Measurements from ENCODE around the gene ZNF611.
"Not testable (repeated sequence)": the region's sequence is repeated elsewhere in the genome, so short reads cannot be mapped to it uniquely, and the experiment has no call there.

The ZNF611 gene

GRCh38 chr19:52715902-52716301 is 18.9 kb downstream of the ZNF611 start:
- DNase-seq = peak; percentile 35

- DNase-seq = not testable (repeated sequence)
Observed at GRCh38 chr19:52715330-52715729, 19.5 kb downstream of the ZNF611 start.

- DNase-seq = not testable (repeated sequence)
Observed at GRCh38 chr19:52713051-52713450, 21.8 kb downstream of the ZNF611 start.

GRCh38 chr19:52711661-52712060 is 23.2 kb downstream of the ZNF611 start:
- not testable (repeated sequence) for DNase-seq

GRCh38 chr19:52710538-52710937 is 24.3 kb downstream of the ZNF611 start:
- no peak for DNase-seq

- DNase-seq = not testable (repeated sequence)
Observed at GRCh38 chr19:52705615-52706014, 29.2 kb downstream of the ZNF611 start.

GRCh38 chr19:52703917-52704316 is 30.9 kb downstream of the ZNF611 start:
- DNase-seq = no peak

GRCh38 chr19:52700673-52701072 is 34.2 kb downstream of the ZNF611 start:
- no peak for DNase-seq

GRCh38 chr19:52699555-52699954 is 35.3 kb downstream of the ZNF611 start:
- not testable (repeated sequence) for DNase-seq

- DNase-seq = no peak
Observed at GRCh38 chr19:52695996-52696395, 38.8 kb downstream of the ZNF611 start.

- DNase-seq = no peak
Observed at GRCh38 chr19:52694921-52695320, 39.9 kb downstream of the ZNF611 start.

GRCh38 chr19:52694281-52694680 is 40.6 kb downstream of the ZNF611 start:
- not testable (repeated sequence) for DNase-seq

- no peak for DNase-seq
Observed at GRCh38 chr19:52692431-52693008, 42.3 kb downstream of the ZNF611 start.

- no peak for DNase-seq
Observed at GRCh38 chr19:52691737-52692136, 43.1 kb downstream of the ZNF611 start.

- DNase-seq = no peak
Observed at GRCh38 chr19:52691215-52691610, 43.6 kb downstream of the ZNF611 start.

- DNase-seq = peak; percentile 85
Observed at GRCh38 chr19:52690369-52691214, 44.3 kb downstream of the ZNF611 start.

- DNase-seq = peak; percentile 10
Observed at GRCh38 chr19:52689843-52690368, 44.9 kb downstream of the ZNF611 start.

GRCh38 chr19:52688925-52689796 is 45.7 kb downstream of the ZNF611 start:
- DNase-seq = not testable (repeated sequence)

GRCh38 chr19:52688335-52688734 is 46.5 kb downstream of the ZNF611 start:
- DNase-seq = no peak

GRCh38 chr19:52687684-52688083 is 47.2 kb downstream of the ZNF611 start:
- DNase-seq = no peak

GRCh38 chr19:52685811-52686210 is 49.0 kb downstream of the ZNF611 start:
- DNase-seq = no peak

- DNase-seq = not testable (repeated sequence)
Observed at GRCh38 chr19:52681216-52681615, 53.6 kb downstream of the ZNF611 start.

GRCh38 chr19:52679598-52679997 is 55.2 kb downstream of the ZNF611 start:
- no peak for DNase-seq
